Measurements from ENCODE around the gene BROX.

The BROX gene

GRCh38 chr1:222749927-222750326 is 37.6 kb downstream of the BROX start:
- no peak for DNase-seq (ENCODE audit: low read depth)
- TF ChIP-seq, protein P1, sequence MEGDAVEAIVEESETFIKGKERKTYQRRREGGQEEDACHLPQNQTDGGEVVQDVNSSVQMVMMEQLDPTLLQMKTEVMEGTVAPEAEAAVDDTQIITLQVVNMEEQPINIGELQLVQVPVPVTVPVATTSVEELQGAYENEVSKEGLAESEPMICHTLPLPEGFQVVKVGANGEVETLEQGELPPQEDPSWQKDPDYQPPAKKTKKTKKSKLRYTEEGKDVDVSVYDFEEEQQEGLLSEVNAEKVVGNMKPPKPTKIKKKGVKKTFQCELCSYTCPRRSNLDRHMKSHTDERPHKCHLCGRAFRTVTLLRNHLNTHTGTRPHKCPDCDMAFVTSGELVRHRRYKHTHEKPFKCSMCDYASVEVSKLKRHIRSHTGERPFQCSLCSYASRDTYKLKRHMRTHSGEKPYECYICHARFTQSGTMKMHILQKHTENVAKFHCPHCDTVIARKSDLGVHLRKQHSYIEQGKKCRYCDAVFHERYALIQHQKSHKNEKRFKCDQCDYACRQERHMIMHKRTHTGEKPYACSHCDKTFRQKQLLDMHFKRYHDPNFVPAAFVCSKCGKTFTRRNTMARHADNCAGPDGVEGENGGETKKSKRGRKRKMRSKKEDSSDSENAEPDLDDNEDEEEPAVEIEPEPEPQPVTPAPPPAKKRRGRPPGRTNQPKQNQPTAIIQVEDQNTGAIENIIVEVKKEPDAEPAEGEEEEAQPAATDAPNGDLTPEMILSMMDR (conservative IDR thresholded peaks at IDR 0.05; ENCODE audit: low read length) = no peak
- no peak overlapping the region for H3K4me3 ChIP-seq (ENCODE audit: low read length)

- TF ChIP-seq, protein P1 (conservative IDR thresholded peaks at IDR 0.05; ENCODE audit: low read length) = no peak
- H3K4me3 ChIP-seq (ENCODE audit: low read length) = no peak overlapping the region
- DNase-seq (ENCODE audit: low read depth) = no peak
Observed at GRCh38 chr1:222750651-222751050, 38.3 kb downstream of the BROX start.

DNA sequence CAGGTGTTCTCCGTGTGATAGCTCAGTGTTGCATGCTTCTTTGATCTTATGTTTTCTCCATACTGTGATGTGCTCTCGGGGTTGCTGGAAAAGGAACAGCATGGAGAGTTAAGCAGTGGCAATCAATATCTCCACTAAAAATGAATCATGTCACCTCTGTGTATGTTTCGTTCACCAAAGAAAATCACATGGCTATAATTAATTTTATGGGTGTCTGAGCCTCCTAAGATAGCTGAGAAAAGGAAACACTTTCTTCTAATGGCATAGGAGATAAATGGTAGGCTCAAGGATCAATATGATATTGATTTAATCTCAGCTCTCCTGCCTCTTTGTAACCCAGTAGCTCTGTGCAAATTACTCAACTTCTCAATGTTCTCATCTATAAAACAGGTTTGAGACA is 38.9 kb downstream of the BROX start:
- TF ChIP-seq, protein P1 (conservative IDR thresholded peaks at IDR 0.05; ENCODE audit: low read length) = no peak
- H3K4me3 ChIP-seq (ENCODE audit: low read length) = no peak overlapping the region
- no peak for DNase-seq (ENCODE audit: low read depth)

GRCh38 chr1:222754366-222755139 is 42.2 kb downstream of the BROX start:
- DNase-seq (ENCODE audit: low read depth) = peak; percentile 94
- no peak overlapping the region for H3K4me3 ChIP-seq (ENCODE audit: low read length)
- TF ChIP-seq, protein P1 (conservative IDR thresholded peaks at IDR 0.05; ENCODE audit: low read length) = no peak

- H3K4me3 ChIP-seq (ENCODE audit: low read length) = no peak overlapping the region
- TF ChIP-seq, protein P1 (conservative IDR thresholded peaks at IDR 0.05; ENCODE audit: low read length) = no peak
- no peak for DNase-seq (ENCODE audit: low read depth)
Observed at GRCh38 chr1:222757646-222758268, 45.4 kb downstream of the BROX start.

DNA sequence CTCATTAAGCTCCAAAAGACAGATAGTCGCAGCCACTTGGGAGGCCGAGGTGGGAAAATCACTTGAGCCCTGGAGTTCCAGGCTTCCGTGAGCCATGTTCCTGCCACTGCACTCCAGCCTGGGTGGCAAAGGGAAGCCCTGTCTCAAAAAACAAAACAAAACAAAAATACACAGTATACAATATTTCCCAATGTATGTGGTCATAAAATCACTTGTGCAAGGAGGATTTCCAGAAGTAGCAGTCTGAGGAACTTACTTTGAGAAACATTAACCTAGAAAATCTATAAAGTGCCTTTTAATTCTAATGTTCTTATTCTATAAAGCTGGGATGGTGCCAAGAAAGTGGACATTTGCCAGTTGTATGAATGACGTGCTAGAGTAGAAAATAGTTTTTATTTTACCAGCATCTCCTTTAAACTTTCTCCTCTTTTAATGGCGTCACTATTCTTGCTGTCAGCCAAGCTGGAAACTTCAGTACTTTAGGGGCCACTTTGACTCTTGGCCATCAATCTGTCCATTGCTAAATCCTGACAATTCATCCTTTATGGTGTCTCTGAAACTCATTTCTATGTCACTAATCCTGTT is 47.2 kb downstream of the BROX start:
- DNase-seq (ENCODE audit: low read depth) = no peak
- TF ChIP-seq, protein P1 (conservative IDR thresholded peaks at IDR 0.05; ENCODE audit: low read length) = no peak
- H3K4me3 ChIP-seq (ENCODE audit: low read length) = no peak overlapping the region

All from AG10803 (cell line).